Stimulated activated CD8-positive, alpha-beta memory T cell treated with anti-CD3 and anti-CD28 coated beads, Interleukin-12 subunit alpha, Interleukin-12 subunit beta, amount 100 ng/mL, for 1 hour (primary cell): Measurements from ENCODE around the gene TET2.

Experiments used
- DNase-seq: peaks from one replicate; pipeline ENCODE4 v3.0.0-alpha.2; 2020; ENCODE audit warnings: low read depth

The TET2 gene

DNA sequence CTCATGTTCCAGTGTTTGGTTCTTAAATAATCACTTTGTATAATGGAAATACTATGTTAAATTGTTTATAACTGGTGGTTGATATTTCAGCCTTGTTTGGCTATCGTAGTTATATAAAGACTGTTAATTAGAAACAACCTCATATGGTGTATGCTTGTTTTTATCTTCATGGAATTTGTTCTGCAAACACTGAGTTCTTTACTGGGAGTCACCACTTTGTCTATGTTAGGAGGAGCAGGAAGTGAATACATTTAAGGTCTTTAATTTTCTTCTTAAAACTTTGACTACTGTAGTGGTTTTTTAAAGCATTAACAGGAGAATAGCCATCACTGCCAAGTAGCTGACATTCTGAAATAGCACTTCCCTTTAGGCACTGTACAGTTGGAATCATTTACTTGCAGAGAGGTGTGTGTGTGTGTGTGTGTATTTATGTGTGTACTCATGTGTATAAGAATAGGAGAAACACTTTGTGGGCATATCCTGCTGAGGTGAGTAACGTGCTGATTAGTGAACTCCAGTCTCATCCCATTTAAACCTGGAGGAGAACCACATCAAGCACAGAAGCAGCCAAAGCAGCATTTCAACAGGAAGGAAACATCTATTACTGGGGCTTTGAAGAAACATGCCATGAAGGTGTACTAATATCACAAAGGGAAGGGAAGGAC, 37.8 kb downstream of the TET2 start:
- DNase-seq: no peak

DNA sequence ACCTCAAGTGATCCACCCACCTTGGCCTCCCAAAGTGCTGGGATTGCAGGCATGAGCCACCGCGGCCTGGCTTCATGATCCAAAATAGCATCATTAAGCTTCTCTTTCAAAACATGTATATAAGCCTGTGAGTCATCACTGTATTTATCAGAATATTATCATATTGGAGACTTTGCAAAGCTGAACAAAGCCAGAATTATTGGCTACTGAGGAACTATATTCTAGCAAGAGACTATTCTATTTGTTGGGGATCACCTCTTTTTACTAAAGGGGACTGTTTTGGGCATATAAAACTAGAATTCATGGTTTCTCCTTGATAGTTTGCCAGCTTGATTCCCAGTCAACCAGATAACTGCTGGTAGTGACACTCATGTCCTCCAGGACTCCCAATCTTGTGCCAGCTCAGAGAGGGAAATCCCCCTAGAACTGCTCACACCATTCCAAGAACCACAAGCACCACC, 40.1 kb downstream of the TET2 start:
- DNase-seq: no peak

DNA sequence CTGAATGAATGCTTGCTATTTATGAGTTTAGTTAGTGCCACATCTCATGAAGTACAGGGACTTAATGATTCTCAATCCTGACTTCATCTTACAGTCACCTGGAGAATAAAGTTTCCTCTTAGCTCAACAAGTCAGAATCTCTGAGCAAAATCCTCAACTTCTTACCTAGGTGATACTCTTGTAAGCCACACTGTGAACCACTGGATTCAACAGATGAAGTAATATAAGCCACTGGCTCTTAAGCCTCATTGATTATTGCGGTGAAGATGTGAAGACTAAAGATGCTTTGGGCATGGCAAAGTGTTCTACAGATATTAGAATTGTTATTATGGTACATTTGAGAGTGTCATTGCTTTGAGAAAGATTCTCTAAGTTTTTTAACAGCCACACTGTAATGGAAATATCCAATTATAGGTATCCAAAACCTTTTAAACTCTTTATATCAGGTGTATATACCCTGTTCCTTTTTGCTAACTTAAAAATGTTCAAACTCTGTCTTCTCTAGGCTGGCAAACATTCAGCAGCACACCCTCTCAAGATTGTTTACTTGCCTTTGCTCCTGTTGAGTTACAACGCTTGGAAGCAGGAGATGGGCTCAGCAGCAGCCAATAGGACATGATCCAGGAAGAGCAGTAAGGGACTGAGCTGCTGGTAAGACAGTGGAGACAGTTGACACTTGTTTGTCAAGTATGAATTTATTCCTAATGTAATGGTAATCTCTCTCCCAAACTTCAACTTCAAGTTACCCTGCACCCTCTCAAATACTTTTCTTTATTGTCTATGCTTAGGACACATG, 43.4 kb downstream of the TET2 start:
- no peak for DNase-seq

DNA sequence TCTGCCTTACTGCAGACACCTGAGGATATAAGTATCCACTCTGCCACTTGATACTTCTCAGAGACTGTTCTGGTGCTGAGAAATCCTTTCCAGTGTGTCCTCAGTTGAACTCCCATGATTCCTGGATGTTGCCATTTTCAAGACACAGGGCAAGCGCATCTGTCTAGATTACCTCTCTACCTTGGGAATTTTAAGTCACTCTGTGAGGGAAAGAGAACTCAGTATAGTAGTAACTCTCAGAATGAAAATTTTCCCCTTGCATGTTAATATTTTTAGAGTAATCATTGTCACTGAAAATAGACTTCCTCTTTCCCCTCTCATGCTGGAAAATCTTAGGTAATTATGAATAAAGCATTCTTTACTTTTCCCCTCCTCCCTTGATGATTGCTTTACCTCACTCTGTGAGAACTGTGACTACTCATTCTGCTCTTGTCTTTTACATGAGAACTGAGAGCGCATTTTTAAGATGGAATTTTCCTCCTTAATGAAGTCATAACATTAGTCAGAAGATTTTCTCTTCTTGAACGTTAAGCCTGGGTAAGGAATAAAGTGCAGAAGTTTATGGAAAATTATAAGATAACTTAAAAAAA, 45.0 kb downstream of the TET2 start:
- DNase-seq: no peak

DNA sequence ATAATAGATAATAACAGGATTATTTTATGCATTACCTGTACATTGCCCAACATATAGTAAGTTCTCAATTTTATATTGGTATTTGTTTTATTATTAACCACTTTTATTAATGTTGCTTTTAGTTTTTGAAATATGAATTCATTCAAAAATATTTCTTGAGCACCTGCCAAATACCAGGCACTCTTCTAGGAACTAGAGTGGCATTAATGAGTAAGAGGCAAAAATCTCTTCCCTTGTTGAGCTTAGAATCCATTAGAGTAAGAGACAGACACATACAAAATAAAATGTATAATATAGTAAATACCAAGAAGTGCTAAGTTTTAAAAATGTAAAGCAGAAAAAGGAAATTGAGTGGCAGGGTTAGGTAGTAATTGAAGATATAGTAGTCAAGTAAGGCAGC, 45.8 kb downstream of the TET2 start:
- no peak for DNase-seq

DNA sequence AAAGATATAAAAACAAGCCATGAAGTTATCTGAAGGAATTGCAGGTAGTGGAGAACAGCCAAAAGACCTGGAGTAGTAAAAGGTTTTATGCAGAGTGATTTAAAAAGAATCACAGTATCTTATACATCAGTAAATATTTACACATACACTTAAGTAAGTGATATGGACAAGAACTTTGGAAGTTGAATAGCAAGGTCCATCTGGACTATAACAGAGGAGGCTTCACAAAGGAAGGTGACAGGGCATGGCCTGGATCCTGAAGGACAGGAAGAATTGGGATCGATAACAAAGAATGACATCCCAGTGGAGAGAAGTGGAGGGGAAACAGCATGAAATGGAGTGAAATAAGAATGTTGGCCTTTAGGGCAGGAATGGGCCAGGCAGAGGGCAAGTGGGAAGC, 46.2 kb downstream of the TET2 start:
- DNase-seq: no peak

DNA sequence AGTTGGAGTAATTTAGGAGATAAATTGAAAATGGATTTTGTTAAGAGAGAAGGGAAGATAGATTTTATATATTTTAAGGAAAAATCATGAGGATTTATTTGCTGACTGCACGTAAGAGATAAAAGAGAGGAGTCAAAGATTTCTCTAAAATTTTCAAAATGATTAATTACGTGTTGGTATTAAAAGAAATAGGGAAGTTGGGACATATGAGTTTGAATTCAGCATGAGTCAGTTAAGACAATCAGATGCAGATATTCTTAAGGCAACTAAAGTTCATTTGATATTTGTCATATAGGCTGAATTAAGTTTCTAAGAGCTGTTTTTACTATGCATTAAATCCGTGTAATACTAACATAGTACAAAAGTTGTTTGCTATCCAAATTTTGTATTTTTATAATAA, 46.9 kb downstream of the TET2 start:
- DNase-seq: no peak

DNA sequence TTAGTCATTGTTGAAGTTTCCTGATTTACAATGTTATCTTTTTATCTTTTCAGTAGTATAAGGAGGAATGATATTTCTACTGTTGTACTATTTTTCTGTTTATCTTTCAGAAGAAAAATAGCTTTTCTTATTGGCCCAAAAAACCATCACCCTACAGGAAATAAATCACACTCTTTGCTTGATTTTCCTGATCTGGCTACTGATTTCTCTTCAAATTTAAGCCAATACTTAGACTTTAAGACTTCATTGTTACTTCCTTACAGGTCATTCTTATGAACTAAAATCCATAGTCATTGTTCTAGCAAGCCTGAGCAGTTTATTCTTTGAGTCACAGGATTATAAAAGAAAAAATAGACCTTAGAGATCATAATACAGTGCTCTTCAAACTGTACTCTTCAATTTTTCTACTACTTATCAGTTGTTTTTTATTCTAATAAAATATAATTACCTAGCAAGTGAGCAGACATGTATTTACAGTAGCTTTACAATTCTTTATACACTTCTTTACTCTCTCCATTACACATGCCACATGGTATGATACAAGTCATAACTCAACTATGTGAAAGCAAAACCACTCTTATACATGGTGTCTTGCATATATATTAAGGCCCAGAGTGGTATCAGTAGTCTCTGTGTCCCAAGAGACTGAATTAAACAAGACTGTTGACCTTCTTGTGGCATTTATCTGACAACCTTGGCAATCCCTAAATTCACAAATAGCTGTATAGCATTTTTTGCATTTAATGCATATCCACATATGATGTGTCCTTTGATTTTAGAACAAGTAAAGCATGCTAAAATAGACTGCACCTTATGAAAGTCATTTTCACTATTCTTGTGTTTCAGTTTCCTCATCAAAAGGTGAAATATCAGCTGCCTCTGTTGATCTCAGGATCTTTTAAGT, 47.9 kb downstream of the TET2 start:
- DNase-seq: no peak

DNA sequence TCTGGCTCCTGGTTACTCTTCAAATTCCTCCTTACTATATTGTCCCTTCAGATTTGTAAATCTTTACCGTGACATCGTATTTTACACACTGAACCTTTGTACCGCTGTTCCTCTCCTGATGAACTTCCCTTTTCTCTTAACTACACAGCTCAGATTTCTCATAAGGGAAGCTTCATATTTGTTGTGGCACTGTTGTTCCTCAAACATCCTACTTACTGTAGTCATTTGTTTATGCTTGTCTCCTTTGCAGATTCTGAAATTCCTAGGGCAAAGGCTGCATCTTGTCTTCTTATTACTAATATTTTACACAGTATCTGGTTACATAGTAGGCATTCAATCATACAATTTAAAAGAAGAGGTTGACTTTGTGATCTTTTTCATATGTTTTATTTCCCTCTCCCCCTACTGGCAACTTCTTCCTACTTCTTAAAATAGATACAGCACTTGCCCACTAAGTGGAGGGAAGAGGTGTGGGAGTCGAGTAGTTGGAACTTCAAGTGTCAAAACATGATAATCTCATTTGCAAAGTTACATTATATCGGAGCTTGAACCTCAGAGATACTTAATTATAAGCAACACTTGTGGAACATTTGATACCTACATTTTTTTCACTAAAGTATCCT, 50.0 kb downstream of the TET2 start:
- no peak for DNase-seq

DNA sequence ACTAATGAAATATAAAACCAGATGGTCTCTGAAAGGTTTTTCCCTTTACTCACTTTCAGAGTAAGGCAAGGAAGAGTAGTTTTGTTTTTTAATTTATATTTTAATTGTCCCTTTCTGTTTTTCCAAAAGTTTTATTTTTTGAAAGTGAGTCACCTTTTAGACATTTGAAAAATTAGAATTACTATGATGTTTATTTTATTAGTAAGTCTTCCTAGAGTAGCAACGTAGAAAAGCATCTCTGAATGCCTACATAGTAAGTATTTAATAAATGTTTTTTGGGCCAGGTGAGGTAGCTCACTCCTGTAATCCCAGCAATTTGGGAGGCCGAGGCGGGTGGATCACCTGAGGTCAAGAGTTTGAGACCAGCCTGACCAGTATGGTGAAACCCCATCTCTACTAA, 51.1 kb downstream of the TET2 start:
- no peak for DNase-seq

DNA sequence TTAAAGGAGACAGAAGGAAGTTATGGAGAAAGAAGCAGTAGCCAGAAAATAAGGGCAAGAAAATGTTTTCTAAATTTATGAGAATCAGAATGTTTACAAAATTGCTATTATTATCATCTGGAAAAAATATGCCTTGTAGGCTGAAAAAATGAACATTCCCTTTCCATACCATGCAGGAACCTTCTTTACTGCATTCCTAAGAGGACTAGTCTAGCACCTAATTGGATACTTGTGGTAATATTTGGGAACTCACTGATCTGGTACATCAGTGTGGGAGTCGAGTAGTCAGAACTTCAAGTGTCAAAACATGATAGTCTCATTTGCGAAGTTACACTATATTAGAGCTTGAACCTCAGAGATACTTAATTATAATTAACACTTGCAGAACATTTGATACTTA, 51.9 kb downstream of the TET2 start:
- no peak for DNase-seq

DNA sequence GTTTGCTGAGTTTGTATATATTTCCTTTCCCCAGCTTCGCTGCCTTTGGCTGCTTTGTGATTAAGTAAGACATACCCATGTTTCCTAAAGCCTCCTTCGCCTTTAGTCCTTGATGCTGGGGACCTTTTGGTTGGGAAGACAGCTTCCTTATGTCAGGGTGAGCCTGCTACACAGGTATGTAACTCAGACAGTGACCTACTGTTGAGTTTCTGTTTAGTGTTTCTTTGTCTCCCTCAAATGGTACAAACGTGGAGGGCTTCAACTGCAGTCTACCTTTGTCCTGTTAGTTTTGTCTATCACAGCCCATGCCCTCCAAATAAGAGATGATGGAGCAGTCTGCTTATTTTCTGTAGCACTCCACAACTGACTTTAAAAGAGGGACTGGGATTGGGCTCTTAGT, 59.5 kb downstream of the TET2 start:
- no peak for DNase-seq

DNA sequence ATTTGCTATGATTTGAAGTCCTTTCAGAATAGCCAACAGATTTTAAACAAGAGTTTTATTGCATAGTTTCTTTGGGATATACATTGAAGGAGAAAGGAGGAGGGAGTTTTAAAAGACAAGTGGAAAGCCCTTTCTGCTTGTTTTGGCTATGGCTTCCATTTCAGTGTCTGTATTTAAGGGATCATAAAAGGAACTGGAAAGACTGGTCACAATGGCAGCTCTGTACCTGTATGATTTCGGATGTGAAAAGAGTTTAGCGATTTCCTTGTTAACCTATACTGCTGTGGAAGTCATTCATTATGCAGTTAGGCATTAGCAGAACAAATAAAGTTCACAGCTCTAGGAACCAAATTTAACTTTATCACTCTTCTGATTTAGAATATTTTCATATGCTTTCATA, 60.7 kb downstream of the TET2 start:
- no peak for DNase-seq

DNA sequence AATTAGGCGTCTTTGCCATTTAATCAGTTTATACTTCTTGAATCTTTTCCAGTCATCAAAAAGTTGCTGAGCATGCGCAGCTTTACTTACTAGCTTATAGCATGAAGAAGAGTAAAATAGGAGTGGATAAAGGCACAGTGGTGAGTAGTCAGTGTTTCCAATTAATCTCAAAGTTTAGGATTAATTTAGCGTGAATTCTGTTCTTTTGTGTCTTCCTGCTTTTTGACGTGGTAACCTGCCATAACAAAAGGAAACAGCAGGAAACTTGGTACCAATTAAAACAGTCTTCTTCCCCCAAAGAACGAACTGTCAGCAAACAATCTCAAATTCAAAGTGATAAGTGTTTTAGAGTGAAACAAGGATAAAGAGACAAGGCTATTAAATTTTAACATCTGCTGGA, 61.9 kb downstream of the TET2 start:
- no peak for DNase-seq

DNA sequence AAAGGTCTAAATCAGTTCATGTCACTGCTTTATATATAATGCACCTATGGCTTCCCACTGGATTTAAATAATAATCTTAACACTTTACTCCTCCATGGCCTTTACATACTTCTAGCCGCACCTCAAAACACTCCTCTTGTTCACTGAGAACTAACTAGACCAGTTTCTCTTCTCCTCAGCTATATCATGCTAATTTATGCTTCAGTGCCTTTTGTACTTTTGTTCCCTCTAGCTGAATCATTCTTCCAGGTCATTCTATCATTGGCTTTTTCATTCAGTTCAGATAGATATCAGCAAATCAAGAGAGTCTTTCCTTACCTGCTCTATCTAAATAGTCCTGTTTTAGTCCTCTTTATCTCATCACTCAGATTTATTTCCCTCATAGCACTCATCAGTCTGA, 64.2 kb downstream of the TET2 start:
- DNase-seq: no peak

DNA sequence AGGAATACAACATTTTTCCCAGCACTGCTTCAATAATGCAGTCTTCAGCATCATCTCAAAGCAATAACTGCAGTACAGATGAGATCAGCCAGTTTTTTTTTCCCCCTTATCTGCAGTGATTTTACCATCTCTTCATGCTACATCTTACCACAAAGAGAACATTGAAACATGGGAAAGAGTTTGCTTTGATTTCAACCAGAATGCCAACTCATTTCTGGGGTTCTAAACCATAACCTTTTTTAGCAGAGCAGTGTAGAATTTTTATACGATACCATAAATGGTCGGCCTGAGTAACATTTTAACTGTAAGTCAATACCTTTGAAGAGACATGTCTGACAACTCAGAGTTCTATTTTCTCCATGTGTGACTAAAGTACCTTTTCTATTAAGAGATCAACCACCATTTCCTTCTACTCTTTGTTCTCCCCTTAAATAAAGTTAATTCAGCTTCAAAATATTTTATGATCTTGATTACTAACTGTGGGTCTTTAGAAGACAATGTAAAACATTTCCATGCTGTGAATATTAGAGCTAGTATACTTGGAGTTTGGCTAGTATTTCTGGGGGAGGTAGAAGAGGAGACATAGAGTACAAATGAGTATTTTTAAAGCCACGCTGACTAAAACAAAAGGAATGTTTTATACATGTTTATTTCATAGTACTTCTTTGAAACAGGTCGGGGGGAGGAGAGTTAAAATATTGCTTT, 69.1 kb downstream of the TET2 start:
- no peak for DNase-seq

DNA sequence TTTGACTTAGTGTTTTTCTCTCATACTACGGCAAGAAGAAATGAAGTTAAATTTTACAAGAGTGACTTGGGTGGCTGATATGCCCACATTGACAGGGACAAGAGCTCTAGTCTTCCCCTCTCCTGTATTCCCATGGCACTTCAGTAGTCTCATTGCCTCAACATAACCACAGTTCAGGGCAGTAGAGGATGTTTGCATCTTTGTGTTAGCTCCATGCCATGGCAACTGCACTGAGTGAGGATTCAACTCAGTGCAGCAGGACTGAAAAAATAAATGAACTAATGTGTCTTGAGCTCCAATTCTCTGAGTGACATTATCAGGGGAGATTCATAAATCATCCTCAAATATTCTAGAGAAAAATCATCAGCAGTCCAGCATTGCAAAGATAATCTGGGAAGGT, 78.8 kb downstream of the TET2 start:
- DNase-seq: no peak

DNA sequence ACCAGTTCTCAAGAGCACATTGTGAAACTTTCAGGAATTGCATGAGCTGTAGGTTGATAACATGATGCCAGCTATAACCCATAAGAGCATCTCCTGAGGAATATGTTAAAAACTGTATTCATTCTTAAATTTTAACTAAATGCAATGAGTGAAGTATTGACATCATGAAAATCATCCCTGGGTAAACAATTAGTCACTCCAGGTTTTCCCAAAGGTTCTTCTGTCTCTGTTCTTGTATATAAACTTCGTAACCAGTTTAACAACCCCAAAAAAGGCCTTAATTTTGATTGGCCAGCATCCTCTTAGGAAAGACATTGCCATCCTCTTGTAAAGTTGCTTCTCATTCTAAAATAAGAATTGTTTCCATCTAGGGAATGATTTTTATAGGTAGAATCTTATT, 80.4 kb downstream of the TET2 start:
- no peak for DNase-seq

DNA sequence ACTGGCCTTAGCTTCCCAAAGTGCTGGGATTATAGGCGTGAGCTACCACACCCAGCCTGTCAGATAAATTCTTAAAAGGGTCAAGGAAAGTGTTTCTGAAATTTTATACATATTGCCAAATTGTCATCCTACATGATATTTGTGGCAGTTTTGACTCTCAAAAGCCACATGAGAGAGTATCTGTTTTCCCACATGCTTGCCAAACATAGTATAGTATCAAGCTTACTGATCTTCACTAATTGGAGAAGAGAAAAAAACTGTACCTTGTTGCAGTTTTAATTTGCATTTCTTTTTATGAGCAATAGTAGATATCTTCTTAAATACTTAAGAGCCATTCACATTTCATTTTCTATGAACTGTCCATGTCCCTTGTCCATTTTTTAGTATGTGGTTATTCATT, 83.6 kb downstream of the TET2 start:
- DNase-seq: no peak

DNA sequence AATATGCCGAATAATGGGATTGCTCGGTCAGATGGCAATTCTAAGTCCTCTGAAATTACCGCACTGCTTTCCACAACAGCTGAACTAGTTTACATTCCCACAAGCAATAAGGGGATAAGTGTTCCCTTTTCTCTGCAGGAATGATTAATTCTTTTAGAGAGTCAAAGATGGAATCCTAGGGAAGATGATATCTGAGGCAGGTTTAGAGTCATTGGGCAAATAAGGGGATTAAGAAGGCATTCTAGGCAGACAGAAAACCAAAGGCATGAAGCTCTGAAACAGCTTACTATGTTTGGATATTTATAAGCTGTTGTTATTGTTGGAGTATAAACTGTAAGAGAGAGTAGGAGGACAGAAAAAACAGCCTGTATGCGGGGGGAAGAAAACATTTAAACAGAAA, 85.7 kb downstream of the TET2 start:
- no peak for DNase-seq

DNA sequence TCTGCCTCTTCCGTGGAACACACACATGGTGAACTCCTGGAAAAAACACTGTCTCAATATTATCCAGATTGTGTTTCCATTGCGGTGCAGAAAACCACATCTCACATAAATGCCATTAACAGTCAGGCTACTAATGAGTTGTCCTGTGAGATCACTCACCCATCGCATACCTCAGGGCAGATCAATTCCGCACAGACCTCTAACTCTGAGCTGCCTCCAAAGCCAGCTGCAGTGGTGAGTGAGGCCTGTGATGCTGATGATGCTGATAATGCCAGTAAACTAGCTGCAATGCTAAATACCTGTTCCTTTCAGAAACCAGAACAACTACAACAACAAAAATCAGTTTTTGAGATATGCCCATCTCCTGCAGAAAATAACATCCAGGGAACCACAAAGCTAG, 87.9 kb downstream of the TET2 start:
- no peak for DNase-seq
